ENCODE data around the gene CFL1.

DNA sequence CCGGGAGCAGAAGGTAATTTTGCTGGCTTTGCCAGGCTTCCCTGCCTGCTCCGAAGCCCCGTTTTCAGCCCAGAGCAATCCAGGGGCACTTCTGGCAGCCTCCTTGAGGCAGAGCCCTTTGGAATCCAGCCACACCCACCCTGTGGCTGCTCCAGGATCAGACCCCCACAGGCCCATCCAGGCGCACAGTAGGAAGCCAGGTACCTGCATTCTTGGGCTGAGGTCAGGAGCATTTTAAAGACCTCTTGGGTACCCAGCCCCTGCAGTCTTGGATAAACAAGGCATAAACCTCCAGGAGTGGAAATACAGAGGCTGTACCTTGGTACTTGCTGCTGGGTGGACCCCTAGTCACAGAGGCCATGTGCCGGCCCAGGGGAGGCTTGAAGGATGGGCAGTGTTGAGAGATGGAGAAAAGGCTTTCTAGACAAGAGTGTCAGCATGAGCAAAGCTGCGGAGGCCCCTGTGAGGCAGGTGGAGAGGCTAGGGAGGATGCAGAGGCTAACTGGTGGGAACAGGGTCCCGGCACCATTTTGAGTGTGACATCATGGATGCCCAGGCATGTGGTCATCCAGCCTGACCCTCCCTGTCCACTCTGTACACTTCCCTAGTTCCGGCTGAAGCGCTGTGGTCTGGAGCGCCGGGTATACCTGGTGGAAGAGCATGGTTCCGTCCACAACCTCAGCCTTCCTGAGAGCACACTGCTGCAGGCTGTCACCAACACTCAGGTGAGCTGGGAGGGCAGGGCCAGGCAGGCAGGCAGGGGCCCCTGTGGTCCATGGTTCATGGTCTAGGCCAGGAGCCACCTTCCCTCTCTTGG, 6.1 kb upstream of the CFL1 start:
- TF ChIP-seq, protein P1, sequence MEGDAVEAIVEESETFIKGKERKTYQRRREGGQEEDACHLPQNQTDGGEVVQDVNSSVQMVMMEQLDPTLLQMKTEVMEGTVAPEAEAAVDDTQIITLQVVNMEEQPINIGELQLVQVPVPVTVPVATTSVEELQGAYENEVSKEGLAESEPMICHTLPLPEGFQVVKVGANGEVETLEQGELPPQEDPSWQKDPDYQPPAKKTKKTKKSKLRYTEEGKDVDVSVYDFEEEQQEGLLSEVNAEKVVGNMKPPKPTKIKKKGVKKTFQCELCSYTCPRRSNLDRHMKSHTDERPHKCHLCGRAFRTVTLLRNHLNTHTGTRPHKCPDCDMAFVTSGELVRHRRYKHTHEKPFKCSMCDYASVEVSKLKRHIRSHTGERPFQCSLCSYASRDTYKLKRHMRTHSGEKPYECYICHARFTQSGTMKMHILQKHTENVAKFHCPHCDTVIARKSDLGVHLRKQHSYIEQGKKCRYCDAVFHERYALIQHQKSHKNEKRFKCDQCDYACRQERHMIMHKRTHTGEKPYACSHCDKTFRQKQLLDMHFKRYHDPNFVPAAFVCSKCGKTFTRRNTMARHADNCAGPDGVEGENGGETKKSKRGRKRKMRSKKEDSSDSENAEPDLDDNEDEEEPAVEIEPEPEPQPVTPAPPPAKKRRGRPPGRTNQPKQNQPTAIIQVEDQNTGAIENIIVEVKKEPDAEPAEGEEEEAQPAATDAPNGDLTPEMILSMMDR (conservative IDR thresholded peaks at IDR 0.05 in 1 of 2, IDR thresholded peaks at IDR 0.05 in 1 of 2; ENCODE audit: extremely low read depth in 1 of 2, insufficient read depth in 1 of 2, low read depth in 1 of 2, low read length in 2 of 2): no peak
- TF ChIP-seq EZH2 (IDR thresholded peaks at IDR 0.05; ENCODE audit: borderline replicate concordance, low read length): no peak
